Stomach (tissue), 9 donors: ENCODE results near the gene OR2A25. TPM values are rescaled to one million over a fixed set of nuclear protein-coding genes. Genes with fewer than 3 reads are reported as not detected.

Source experiments
- DNase-seq, 2 donors: peaks; one replicate each; pipeline versions ENCODE4 v3.0.0 to v3.0.0-alpha.2; 2013 to 2019
- H3K27ac ChIP-seq, 5 donors: fragments of 200-600 bp in 4 of 5; sonication (generic) in 4 of 5; one replicate each; pipeline ENCODE4 v1.5.1; 2013 to 2019; ENCODE audit warnings: mild to moderate bottlenecking in 1 of 5, moderate library complexity in 1 of 5
- H3K27me3 ChIP-seq, 3 donors: fragments of 200-600 bp; sonication (generic); one replicate each; pipeline ENCODE4 v1.5.1; 2017 to 2019; ENCODE audit warnings: mixed run types in 1 of 3
- H3K36me3 ChIP-seq, 4 donors: fragments of 200-600 bp; sonication (generic); 1 replicate in 3 of 4; 2 replicates in 1 of 4; pipeline ENCODE4 v1.5.1; 2016 to 2019
- H3K4me1 ChIP-seq, 4 donors: fragments of 200-600 bp; sonication (generic); one replicate each; pipeline ENCODE4 v1.5.1; 2016 to 2019
- H3K4me3 ChIP-seq, 4 donors: fragments of 200-600 bp; sonication (generic) in 3 of 4; one replicate each; pipeline ENCODE4 v1.5.1; 2016 to 2019; ENCODE audit warnings: mild to moderate bottlenecking in 1 of 4
- H3K9me3 ChIP-seq, 4 donors: fragments of 200-600 bp; sonication (generic); one replicate each; pipeline ENCODE4 v1.5.1; 2016 to 2019
- CTCF ChIP-seq, 7 experiments: fragments of 450-650 bp in 4 of 7; fragments of 200-600 bp in 3 of 7; sonication (generic) in 3 of 7; IDR thresholded peaks; one replicate each; pipeline ENCODE4 v1.5.1; 2016 to 2019; ENCODE audit warnings: antibody characterized with exemption in 7 of 7, control low read depth in 2 of 7, mild to moderate bottlenecking in 1 of 7
- EP300 ChIP-seq: sonication (generic); formaldehyde crosslinking; IDR thresholded peaks from one replicate; pipeline ENCODE4 v1.6.1; 2017; ENCODE audit warnings: antibody characterized with exemption
- POLR2A ChIP-seq, 4 donors: fragments of 450-650 bp; IDR thresholded peaks; one replicate each; pipeline ENCODE4 v1.6.1; 2016; ENCODE audit warnings: antibody characterized with exemption in 4 of 4, control low read depth in 2 of 4, mild to moderate bottlenecking in 1 of 4, moderate library complexity in 1 of 4
- POLR2AphosphoS5 ChIP-seq, 3 donors: sonication (generic); formaldehyde crosslinking; IDR thresholded peaks; one replicate each; pipeline ENCODE4 v1.6.1; 2016; ENCODE audit warnings: antibody characterized with exemption in 3 of 3
- WGBS, 5 donors: extraction: QIAGEN DNeasy Blood & Tissue Kit in 3 of 5; methylation state at CpG; one replicate each; pipeline versions ENCODE4 v1.1.5 to v1.1.7; 2013 to 2018; 5-methylcytosine and 5-hydroxymethylcytosine counted together
- intact Hi-C: fragments of 100-400 bp; cut with DNase I; formaldehyde crosslinking; loops from one replicate; pipeline ENCODE4 v1.15.1; 2023; ENCODE audit warnings: low total_unique reads
- polyA plus RNA-seq, 3 donors: library from polyadenylated mRNA; stranded (reverse); fragments of 200-250 nt; gene quantifications; one replicate each; pipeline ENCODE4 v1.2.3, GENCODE V29; 2013
- total RNA-seq, 5 donors: library from RNA; depleted of rRNA; stranded (reverse); fragments of >200 nt; gene quantifications; one replicate each; pipeline versions ENCODE4 v1.1.0 to v1.2.3, GENCODE V29; 2014 to 2016
- donor health status: healthy with polysubstance abuse.
- donor health status: Bipolar disorder and iron deficiency.
- donor health status: healthy.

Gene OR2A25
- total and polyA plus RNA-seq, 8 donors, result not detected

- TF ChIP-seq CTCF (IDR thresholded peaks at IDR 0.05), result no peak
- no peak for TF ChIP-seq EP300
- TF ChIP-seq POLR2AphosphoS5 (IDR thresholded peaks at IDR 0.05), result no peak
- TF ChIP-seq POLR2A (IDR thresholded peaks at IDR 0.05), result no peak
- Histone ChIP-seq H3K4me1 (no peaks in the 10 kb centered on the region), H3K36me3 (no peaks in the 10 kb centered on the region), H3K27me3 (no peaks in the 10 kb centered on the region), H3K4me3 (no peak overlapping the region), H3K27ac (no peak overlapping the region), H3K9me3 (no peaks in the 10 kb centered on the region)
- 74 to 87% (median 76%) methylated on average over 3 of the region's 3 CpGs for WGBS, 5 donors
- intact Hi-C loops, result no loop called here
- DNase-seq, result no peak
Observed at GRCh38 chr7:144024213-144024612, 45.4 kb upstream of the OR2A25 start.

GRCh38 chr7:144026203-144026883 lies 43.3 kb upstream of the OR2A25 start:
- WGBS, 5 donors, result 45 to 75% (median 49%) methylated on average over 4 of the region's 4 CpGs

GRCh38 chr7:144027070-144027469 lies 42.5 kb upstream of the OR2A25 start:
- peak in 1 of 2 donors; percentile 58 for DNase-seq

More at GRCh38 chr7:144026203-144026883, 43.3 kb upstream of the OR2A25 start:
- H3K4me1 ChIP-seq, result no peaks in the 10 kb centered on the region
- no peaks in the 10 kb centered on the region for H3K36me3 ChIP-seq
- H3K27ac ChIP-seq, result no peak overlapping the region
- H3K27me3 ChIP-seq, result no peaks in the 10 kb centered on the region
- DNase-seq, result no peak
- intact Hi-C loops, result no loop called here
- TF ChIP-seq POLR2A (IDR thresholded peaks at IDR 0.05) (no peak), CTCF (IDR thresholded peaks at IDR 0.05) (no peak), POLR2AphosphoS5 (IDR thresholded peaks at IDR 0.05) (no peak), EP300 (no peak)
- H3K9me3 ChIP-seq, result no peaks in the 10 kb centered on the region
- H3K4me3 ChIP-seq, result no peak overlapping the region

GRCh38 chr7:144027974-144028373 lies 41.6 kb upstream of the OR2A25 start:
- Histone ChIP-seq H3K36me3 (no peaks in the 10 kb centered on the region), H3K4me1 (no peaks in the 10 kb centered on the region), H3K4me3 (no peak overlapping the region), H3K27me3 (no peaks in the 10 kb centered on the region), H3K9me3 (no peaks in the 10 kb centered on the region), H3K27ac (no peak overlapping the region)
- DNase-seq, result no peak
- no peak for TF ChIP-seq POLR2AphosphoS5 (IDR thresholded peaks at IDR 0.05)
- no peak for TF ChIP-seq CTCF (IDR thresholded peaks at IDR 0.05)
- TF ChIP-seq POLR2A (IDR thresholded peaks at IDR 0.05), result no peak
- TF ChIP-seq EP300, result no peak
- intact Hi-C loops, result no loop called here
- 58 to 71% (median 67%) methylated on average over 1 of the region's 1 CpG for WGBS, 5 donors

More at GRCh38 chr7:144027070-144027469, 42.5 kb upstream of the OR2A25 start:
- intact Hi-C loops, result no loop called here
- Histone ChIP-seq H3K27me3 (no peaks in the 10 kb centered on the region), H3K4me1 (no peaks in the 10 kb centered on the region), H3K9me3 (no peaks in the 10 kb centered on the region), H3K36me3 (no peaks in the 10 kb centered on the region), H3K27ac (no peak overlapping the region), H3K4me3 (no peak overlapping the region)
- TF ChIP-seq CTCF (IDR thresholded peaks at IDR 0.05) (peak in 3 of 7 experiments; percentile 17 to 33 (median 30)), EP300 (no peak)
- WGBS, 5 donors, result 5 to 10% (median 7%) methylated on average over 3 of the region's 3 CpGs
